Stimulated activated naive CD4-positive, alpha-beta T cell (primary cell): ENCODE data around the gene LIN7B.

Experiments
- DNase-seq, 6 experiments: peaks; one replicate each; lab custom pipeline; 2025; lab: John Stamatoyannopoulos, UW

LIN7B gene

GRCh38 chr19:49165111-49165750, 51.1 kb downstream of the LIN7B start:
- no peak for DNase-seq

- no peak for DNase-seq
These were observed 51.7 kb downstream of the LIN7B start for GRCh38 chr19:49165865-49166301.

- no peak for DNase-seq
These were observed 53.8 kb downstream of the LIN7B start for GRCh38 chr19:49167857-49168409.
